ENCODE measurements around the gene SETBP1.
A peak's percentile ranks its signal among the peaks of the same experiment; 100 is the strongest.

The SETBP1 gene

GRCh38 chr18:44791520-44791919 is 110.8 kb downstream of the SETBP1 start:
- Histone ChIP-seq H3K18ac (ENCODE audit: low read length) (no peak overlapping the region), H4K91ac (ENCODE audit: low read depth, low read length, poor library complexity) (no peak overlapping the region), H3K4me3 (ENCODE audit: low read length in 2 of 2) (no peak overlapping the region), H2AK5ac (ENCODE audit: low read depth, low read length) (no peak overlapping the region), H2BK12ac (ENCODE audit: low read length) (no peak overlapping the region), H3K14ac (ENCODE audit: low read length) (no peak overlapping the region), H2BK5ac (ENCODE audit: low read length) (no peak overlapping the region), H4K8ac (ENCODE audit: low read depth, low read length) (no peak overlapping the region), H3K9ac (ENCODE audit: low read depth, low read length, poor library complexity) (no peak overlapping the region), H2BK120ac (ENCODE audit: low read depth, low read length) (no peak overlapping the region), H3K9me3 (replicated peaks in 1 of 2; ENCODE audit: control insufficient read depth in 2 of 2, insufficient read depth in 1 of 2, low read depth in 1 of 2, low read length in 2 of 2) (no peaks in the 10 kb centered on the region), H3K23ac (ENCODE audit: low read depth, low read length, poor library complexity) (no peak overlapping the region), H3K27ac (replicated peaks; ENCODE audit: low read length) (no peak overlapping the region), H3K4me1 (ENCODE audit: control insufficient read depth in 2 of 2, insufficient read depth in 1 of 2, low read depth in 1 of 2, low read length in 2 of 2) (peaks cover 14 to 31% of the 10 kb centered on the region in 2 donors), H3K79me1 (ENCODE audit: low read depth, low read length) (no peaks in the 10 kb centered on the region), H3K27me3 (ENCODE audit: control insufficient read depth in 3 of 3, insufficient read depth in 3 of 3, low read depth in 1 of 3, low read length in 3 of 3) (no peaks in the 10 kb centered on the region), H3K36me3 (replicated peaks in 1 of 2; ENCODE audit: control insufficient read depth in 2 of 2, insufficient read depth in 2 of 2, low read length in 2 of 2) (peaks cover 0 to 4% of the 10 kb centered on the region in 2 donors), H2AFZ (ENCODE audit: low read length) (no peak overlapping the region), H3K4me2 (ENCODE audit: insufficient read depth, low read length, poor library complexity, severe bottlenecking) (no peak overlapping the region), H2BK15ac (ENCODE audit: low read length) (no peak overlapping the region), H3K4ac (ENCODE audit: low read length) (no peak overlapping the region)
- no peak for DNase-seq (ENCODE audit: low spot score)
- WGBS, 2 donors (ENCODE audit: extremely low coverage in 2 of 2, insufficient read length in 2 of 2, insufficient replicate concordance in 1 of 2) = no CpG with 5 or more reads among the region's 8 CpGs

DNA sequence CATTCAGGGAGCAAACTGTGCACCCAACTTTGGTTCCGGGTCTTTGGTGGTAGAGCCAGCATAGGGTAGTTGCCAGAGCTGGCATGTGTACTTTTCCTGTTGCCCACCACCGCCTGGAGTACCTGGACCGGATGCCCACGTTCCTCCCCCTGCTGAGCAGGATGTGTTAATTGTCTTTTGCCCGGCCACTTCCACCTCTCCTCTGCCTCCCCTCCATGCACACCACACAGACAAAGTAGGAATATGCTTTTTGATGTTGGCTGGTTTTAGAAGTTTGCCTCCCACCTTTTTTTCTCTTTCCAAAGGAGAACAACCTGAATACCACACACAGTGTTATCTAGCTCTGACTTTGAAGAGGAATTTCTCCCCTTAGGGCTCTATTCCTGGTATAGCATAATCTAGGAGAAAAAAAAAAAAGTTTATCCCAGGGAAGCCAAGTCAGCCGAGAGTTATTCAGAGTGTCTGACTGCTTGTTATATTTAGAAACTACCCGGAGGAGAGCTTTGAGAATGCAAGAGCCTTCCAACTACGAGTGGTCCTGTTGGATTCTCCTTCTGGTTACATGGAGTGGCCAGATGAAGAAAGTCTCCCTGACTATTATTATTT is 111.9 kb downstream of the SETBP1 start:
- H3K27ac ChIP-seq (replicated peaks; ENCODE audit: low read length) = no peak overlapping the region
- H3K4me3 ChIP-seq (ENCODE audit: low read length in 2 of 2) = no peak overlapping the region
- H4K8ac ChIP-seq (ENCODE audit: low read depth, low read length) = no peak overlapping the region
- no peak overlapping the region for H3K4ac ChIP-seq (ENCODE audit: low read length)
- no CpG with 5 or more reads among the region's 8 CpGs for WGBS, 2 donors (ENCODE audit: extremely low coverage in 2 of 2, insufficient read length in 2 of 2, insufficient replicate concordance in 1 of 2)
- H2BK12ac ChIP-seq (ENCODE audit: low read length) = no peak overlapping the region
- H3K9me3 ChIP-seq (replicated peaks in 1 of 2; ENCODE audit: control insufficient read depth in 2 of 2, insufficient read depth in 1 of 2, low read depth in 1 of 2, low read length in 2 of 2) = no peaks in the 10 kb centered on the region
- no peak overlapping the region for H2AK5ac ChIP-seq (ENCODE audit: low read depth, low read length)
- no peak overlapping the region for H2BK5ac ChIP-seq (ENCODE audit: low read length)
- peak overlapping the region; percentile 52 for H3K18ac ChIP-seq (ENCODE audit: low read length)
- H3K14ac ChIP-seq (ENCODE audit: low read length) = no peak overlapping the region
- H3K79me1 ChIP-seq (ENCODE audit: low read depth, low read length) = no peaks in the 10 kb centered on the region
- H4K91ac ChIP-seq (ENCODE audit: low read depth, low read length, poor library complexity) = no peak overlapping the region
- H3K9ac ChIP-seq (ENCODE audit: low read depth, low read length, poor library complexity) = no peak overlapping the region
- H3K23ac ChIP-seq (ENCODE audit: low read depth, low read length, poor library complexity) = peak overlapping the region; percentile 83
- no peak overlapping the region for H3K4me2 ChIP-seq (ENCODE audit: insufficient read depth, low read length, poor library complexity, severe bottlenecking)
- no peak overlapping the region for H2AFZ ChIP-seq (ENCODE audit: low read length)
- peak overlapping the region; percentile 26 for H2BK15ac ChIP-seq (ENCODE audit: low read length)
- no peak overlapping the region for H2BK120ac ChIP-seq (ENCODE audit: low read depth, low read length)
- peaks cover 0 to 4% of the 10 kb centered on the region in 2 donors for H3K36me3 ChIP-seq (replicated peaks in 1 of 2; ENCODE audit: control insufficient read depth in 2 of 2, insufficient read depth in 2 of 2, low read length in 2 of 2)
- no peaks in the 10 kb centered on the region for H3K27me3 ChIP-seq (ENCODE audit: control insufficient read depth in 3 of 3, insufficient read depth in 3 of 3, low read depth in 1 of 3, low read length in 3 of 3)
- H3K4me1 ChIP-seq (ENCODE audit: control insufficient read depth in 2 of 2, insufficient read depth in 1 of 2, low read depth in 1 of 2, low read length in 2 of 2) = peaks cover 15 to 31% of the 10 kb centered on the region in 2 donors
- no peak for DNase-seq (ENCODE audit: low spot score)

DNA sequence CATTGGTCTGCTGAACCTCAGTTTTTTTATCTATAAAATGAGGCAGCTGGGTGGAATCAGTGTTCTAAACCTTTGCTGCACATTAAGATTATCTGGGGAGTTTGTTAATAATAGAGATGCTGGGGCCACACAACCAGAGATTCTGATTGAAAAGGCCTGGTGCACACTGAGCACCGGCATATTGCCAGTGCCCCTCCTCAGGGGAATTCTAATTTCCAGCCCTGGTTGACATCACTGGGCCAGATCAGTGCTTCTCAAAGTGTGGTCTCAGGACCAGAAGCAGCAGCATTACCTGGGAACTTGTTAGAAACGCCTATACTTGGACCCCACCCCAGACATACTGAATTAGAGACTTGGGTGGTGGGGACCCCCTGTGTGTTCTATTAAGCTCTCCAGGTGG is 112.5 kb downstream of the SETBP1 start:
- Histone ChIP-seq H3K23ac (ENCODE audit: low read depth, low read length, poor library complexity) (no peak overlapping the region), H3K18ac (ENCODE audit: low read length) (no peak overlapping the region), H2BK15ac (ENCODE audit: low read length) (no peak overlapping the region), H3K4me3 (ENCODE audit: low read length in 2 of 2) (no peak overlapping the region), H3K4me1 (ENCODE audit: control insufficient read depth in 2 of 2, insufficient read depth in 1 of 2, low read depth in 1 of 2, low read length in 2 of 2) (peaks cover 15 to 31% of the 10 kb centered on the region in 2 donors), H3K9ac (ENCODE audit: low read depth, low read length, poor library complexity) (no peak overlapping the region), H3K9me3 (replicated peaks in 1 of 2; ENCODE audit: control insufficient read depth in 2 of 2, insufficient read depth in 1 of 2, low read depth in 1 of 2, low read length in 2 of 2) (no peaks in the 10 kb centered on the region), H2BK5ac (ENCODE audit: low read length) (no peak overlapping the region), H2AFZ (ENCODE audit: low read length) (no peak overlapping the region), H4K8ac (ENCODE audit: low read depth, low read length) (no peak overlapping the region), H2BK12ac (ENCODE audit: low read length) (no peak overlapping the region), H4K91ac (ENCODE audit: low read depth, low read length, poor library complexity) (no peak overlapping the region), H3K27me3 (ENCODE audit: control insufficient read depth in 3 of 3, insufficient read depth in 3 of 3, low read depth in 1 of 3, low read length in 3 of 3) (no peaks in the 10 kb centered on the region), H3K14ac (ENCODE audit: low read length) (no peak overlapping the region), H3K4me2 (ENCODE audit: insufficient read depth, low read length, poor library complexity, severe bottlenecking) (no peak overlapping the region), H2BK120ac (ENCODE audit: low read depth, low read length) (no peak overlapping the region), H3K79me1 (ENCODE audit: low read depth, low read length) (no peaks in the 10 kb centered on the region), H3K27ac (replicated peaks; ENCODE audit: low read length) (no peak overlapping the region), H3K36me3 (replicated peaks in 1 of 2; ENCODE audit: control insufficient read depth in 2 of 2, insufficient read depth in 2 of 2, low read length in 2 of 2) (peaks cover 0 to 4% of the 10 kb centered on the region in 2 donors), H3K4ac (ENCODE audit: low read length) (no peak overlapping the region), H2AK5ac (ENCODE audit: low read depth, low read length) (no peak overlapping the region)
- DNase-seq (ENCODE audit: low spot score) = no peak
- no CpG with 5 or more reads among the region's 2 CpGs for WGBS, 2 donors (ENCODE audit: extremely low coverage in 2 of 2, insufficient read length in 2 of 2, insufficient replicate concordance in 1 of 2)

- Histone ChIP-seq H2BK5ac (ENCODE audit: low read length) (no peak overlapping the region), H3K4me1 (ENCODE audit: control insufficient read depth in 2 of 2, insufficient read depth in 1 of 2, low read depth in 1 of 2, low read length in 2 of 2) (peaks cover 15 to 28% of the 10 kb centered on the region in 2 donors), H3K18ac (ENCODE audit: low read length) (no peak overlapping the region), H3K36me3 (replicated peaks in 1 of 2; ENCODE audit: control insufficient read depth in 2 of 2, insufficient read depth in 2 of 2, low read length in 2 of 2) (peaks cover 0 to 4% of the 10 kb centered on the region in 2 donors), H2BK15ac (ENCODE audit: low read length) (no peak overlapping the region), H4K8ac (ENCODE audit: low read depth, low read length) (no peak overlapping the region), H2BK120ac (ENCODE audit: low read depth, low read length) (no peak overlapping the region), H3K27me3 (ENCODE audit: control insufficient read depth in 3 of 3, insufficient read depth in 3 of 3, low read depth in 1 of 3, low read length in 3 of 3) (no peaks in the 10 kb centered on the region), H3K4me3 (ENCODE audit: low read length in 2 of 2) (no peak overlapping the region), H3K4me2 (ENCODE audit: insufficient read depth, low read length, poor library complexity, severe bottlenecking) (no peak overlapping the region), H3K27ac (replicated peaks; ENCODE audit: low read length) (no peak overlapping the region), H4K91ac (ENCODE audit: low read depth, low read length, poor library complexity) (no peak overlapping the region), H3K79me1 (ENCODE audit: low read depth, low read length) (no peaks in the 10 kb centered on the region), H3K23ac (ENCODE audit: low read depth, low read length, poor library complexity) (no peak overlapping the region), H3K9me3 (replicated peaks in 1 of 2; ENCODE audit: control insufficient read depth in 2 of 2, insufficient read depth in 1 of 2, low read depth in 1 of 2, low read length in 2 of 2) (no peaks in the 10 kb centered on the region), H3K14ac (ENCODE audit: low read length) (no peak overlapping the region), H2AFZ (ENCODE audit: low read length) (no peak overlapping the region), H3K4ac (ENCODE audit: low read length) (no peak overlapping the region), H2AK5ac (ENCODE audit: low read depth, low read length) (no peak overlapping the region), H2BK12ac (ENCODE audit: low read length) (no peak overlapping the region), H3K9ac (ENCODE audit: low read depth, low read length, poor library complexity) (no peak overlapping the region)
- WGBS, 2 donors (ENCODE audit: extremely low coverage in 2 of 2, insufficient read length in 2 of 2, insufficient replicate concordance in 1 of 2) = no CpG with 5 or more reads among the region's 1 CpG
- no peak for DNase-seq (ENCODE audit: low spot score)
Measured at GRCh38 chr18:44793685-44794084, 113.0 kb downstream of the SETBP1 start.

Data from neuronal stem cell (in vitro differentiated cells).